Spleen (tissue), 11 donors: ENCODE results near the gene PHYH. TPM values are rescaled to one million over a fixed set of nuclear protein-coding genes. Genes with fewer than 3 reads are reported as not detected.
"Not testable (repeated sequence)": the region's sequence is repeated elsewhere in the genome, so short reads cannot be mapped to it uniquely, and the experiment has no call there.

Experiments
- DNase-seq: peaks from one replicate; pipeline ENCODE4 v3.0.0-alpha.2; 2020
- H3K27ac ChIP-seq, 8 donors: fragments of 200-600 bp; sonication (generic) in 7 of 8; 1 replicate in 4 of 8; 2 replicates in 4 of 8; pipeline versions ENCODE4 v1.5.0 to v1.8.0; 2016 to 2021; ENCODE audit warnings: inconsistent platforms in 4 of 8, mild to moderate bottlenecking in 4 of 8, moderate library complexity in 1 of 8
- H3K27me3 ChIP-seq, 7 donors: fragments of 200-600 bp; sonication (generic) in 6 of 7; replicated peaks in 1 of 7; 1 replicate in 4 of 7; 2 replicates in 3 of 7; pipeline versions ENCODE4 v1.5.0 to v1.8.0; 2016 to 2021; ENCODE audit warnings: inconsistent platforms in 3 of 7, mild to moderate bottlenecking in 1 of 7
- H3K36me3 ChIP-seq, 6 donors: fragments of 200-600 bp; sonication (generic) in 5 of 6; 1 replicate in 4 of 6; 2 replicates in 2 of 6; pipeline versions ENCODE4 v1.5.0 to v1.8.0; 2016 to 2021; ENCODE audit warnings: inconsistent platforms in 2 of 6
- H3K4me1 ChIP-seq, 6 donors: fragments of 200-600 bp; sonication (generic) in 5 of 6; 1 replicate in 3 of 6; 2 replicates in 3 of 6; pipeline versions ENCODE4 v1.5.0 to v1.8.0; 2016 to 2021; ENCODE audit warnings: inconsistent platforms in 3 of 6
- H3K4me3 ChIP-seq, 8 donors: fragments of 200-600 bp; sonication (generic) in 7 of 8; 1 replicate in 4 of 8; 2 replicates in 4 of 8; pipeline versions ENCODE4 v1.5.0 to v1.8.0; 2016 to 2021; ENCODE audit warnings: inconsistent platforms in 4 of 8, mild to moderate bottlenecking in 4 of 8, moderate library complexity in 2 of 8
- H3K9me3 ChIP-seq, 8 donors: fragments of 200-600 bp; sonication (generic) in 7 of 8; 1 replicate in 4 of 8; 2 replicates in 4 of 8; pipeline versions ENCODE4 v1.5.0 to v1.8.0; 2016 to 2021; ENCODE audit warnings: inconsistent platforms in 4 of 8
- POLR2A ChIP-seq, 3 donors: fragments of 450-650 bp; IDR thresholded peaks; one replicate each; pipeline ENCODE4 v1.5.1; 2017; ENCODE audit warnings: antibody characterized with exemption in 3 of 3, mild to moderate bottlenecking in 1 of 3
- POLR2AphosphoS5 ChIP-seq, 3 donors: sonication (generic); formaldehyde crosslinking; IDR thresholded peaks; one replicate each; pipeline ENCODE4 v1.5.1; 2017; ENCODE audit warnings: antibody characterized with exemption in 3 of 3
- WGBS, 5 donors: extraction: QIAGEN DNeasy Blood & Tissue Kit in 3 of 5; methylation state at CpG; one replicate each; pipeline versions ENCODE4 v1.1.5 to v1.1.7; 2013 to 2018; 5-methylcytosine and 5-hydroxymethylcytosine counted together
- intact Hi-C: fragments of 100-400 bp; cut with DNase I; formaldehyde crosslinking; loops from one replicate; pipeline ENCODE4 v1.15.0; 2023; ENCODE audit warnings: low total_unique reads
- polyA plus RNA-seq, 3 donors: library from polyadenylated mRNA; stranded (reverse); fragments of 200-250 nt; gene quantifications; one replicate each; pipeline ENCODE4 v1.2.1, GENCODE V29; 2013
- total RNA-seq, 7 donors: library from RNA; depleted of rRNA in 3 of 7; stranded (reverse); fragments of >200 nt in 3 of 7; fragmentation: NEBNext Ultra II Directional in 4 of 7; extraction: Animal tissue kit (Norgen Biotek cat#: 25700) in 4 of 7; gene quantifications; one replicate each; pipeline versions ENCODE4 v1.1.0 to v1.2.1, GENCODE V29; 2016 to 2021
- TF ChIP-seq, protein P1 (sequence below), 11 experiments: fragments of 200-600 bp in 7 of 11; fragments of 450-650 bp in 4 of 11; sonication (generic) in 4 of 11; IDR thresholded peaks in 8 of 11; conservative IDR thresholded peaks in 3 of 11; 1 replicate in 7 of 11; 2 replicates in 4 of 11; pipeline versions ENCODE4 v1.4.0 to v1.8.0; 2016 to 2021; ENCODE audit warnings: antibody characterized with exemption in 11 of 11, inconsistent platforms in 4 of 11, mild to moderate bottlenecking in 1 of 11
- donor health status: healthy with polysubstance abuse.
- donor health status: DM: no; HTN: no; CAD: no; lungs with moderate emphysema.
- donor health status: DM: no; HTN: no; CAD: no.
- donor health status: Bipolar disorder and iron deficiency.
- donor health status: healthy.
- donor health status: DM: no; HTN: no; CAD: no.
- donor health status: DM: yes; HTN: yes; CAD: no.

The PHYH gene
- total and polyA plus RNA-seq, 10 donors, result 9.8 to 30.5 (median 13.6) TPM

- TF ChIP-seq POLR2AphosphoS5 (IDR thresholded peaks at IDR 0.05) (no peak), POLR2A (IDR thresholded peaks at IDR 0.05) (no peak)
- TF ChIP-seq, protein P1, sequence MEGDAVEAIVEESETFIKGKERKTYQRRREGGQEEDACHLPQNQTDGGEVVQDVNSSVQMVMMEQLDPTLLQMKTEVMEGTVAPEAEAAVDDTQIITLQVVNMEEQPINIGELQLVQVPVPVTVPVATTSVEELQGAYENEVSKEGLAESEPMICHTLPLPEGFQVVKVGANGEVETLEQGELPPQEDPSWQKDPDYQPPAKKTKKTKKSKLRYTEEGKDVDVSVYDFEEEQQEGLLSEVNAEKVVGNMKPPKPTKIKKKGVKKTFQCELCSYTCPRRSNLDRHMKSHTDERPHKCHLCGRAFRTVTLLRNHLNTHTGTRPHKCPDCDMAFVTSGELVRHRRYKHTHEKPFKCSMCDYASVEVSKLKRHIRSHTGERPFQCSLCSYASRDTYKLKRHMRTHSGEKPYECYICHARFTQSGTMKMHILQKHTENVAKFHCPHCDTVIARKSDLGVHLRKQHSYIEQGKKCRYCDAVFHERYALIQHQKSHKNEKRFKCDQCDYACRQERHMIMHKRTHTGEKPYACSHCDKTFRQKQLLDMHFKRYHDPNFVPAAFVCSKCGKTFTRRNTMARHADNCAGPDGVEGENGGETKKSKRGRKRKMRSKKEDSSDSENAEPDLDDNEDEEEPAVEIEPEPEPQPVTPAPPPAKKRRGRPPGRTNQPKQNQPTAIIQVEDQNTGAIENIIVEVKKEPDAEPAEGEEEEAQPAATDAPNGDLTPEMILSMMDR (IDR thresholded peaks at IDR 0.05 in 8 of 11, conservative IDR thresholded peaks at IDR 0.05 in 3 of 11), result no peak
- 83 to 93% (median 91%) methylated on average over 4 of the region's 4 CpGs for WGBS, 5 donors
- no peaks in the 10 kb centered on the region for H3K9me3 ChIP-seq
- H3K4me3 ChIP-seq, result no peak overlapping the region
- H3K36me3 ChIP-seq, result no peaks in the 10 kb centered on the region
- no peak overlapping the region for H3K27ac ChIP-seq
- intact Hi-C loops, result no loop called here
- H3K4me1 ChIP-seq, result no peaks in the 10 kb centered on the region
- H3K27me3 ChIP-seq, result no peaks in the 10 kb centered on the region
- DNase-seq, result no peak
These were observed 46.1 kb downstream of the PHYH start for GRCh38 chr10:13253726-13254125.

DNA sequence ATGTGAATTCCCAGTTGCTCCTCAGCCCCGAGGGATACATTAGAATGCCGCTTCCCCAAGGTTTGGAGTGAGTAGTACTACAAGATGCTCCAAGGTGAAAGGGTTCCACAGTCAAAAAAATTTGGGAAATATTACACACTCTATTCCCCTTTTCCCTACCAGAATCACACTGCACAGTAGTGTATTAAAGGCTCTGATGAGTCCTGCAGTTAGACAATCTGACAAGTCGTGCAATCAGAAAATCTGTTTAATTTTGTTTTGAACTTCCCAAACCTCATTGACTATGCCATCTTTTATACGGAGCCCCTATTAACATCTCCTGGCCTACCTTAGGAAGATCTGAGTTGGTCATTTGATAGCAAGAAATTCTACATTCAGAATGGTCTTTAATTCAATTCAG lies 52.1 kb downstream of the PHYH start:
- Histone ChIP-seq H3K36me3 (no peaks in the 10 kb centered on the region), H3K27me3 (no peaks in the 10 kb centered on the region), H3K4me1 (no peaks in the 10 kb centered on the region), H3K4me3 (no peak overlapping the region), H3K27ac (no peak overlapping the region), H3K9me3 (no peaks in the 10 kb centered on the region)
- 85 to 94% (median 91%) methylated on average over 4 of the region's 4 CpGs for WGBS, 5 donors
- TF ChIP-seq POLR2AphosphoS5 (IDR thresholded peaks at IDR 0.05) (no peak), POLR2A (IDR thresholded peaks at IDR 0.05) (no peak)
- DNase-seq, result no peak
- intact Hi-C loops, result no loop called here

- Histone ChIP-seq H3K4me3 (no peak overlapping the region), H3K4me1 (no peaks in the 10 kb centered on the region), H3K27me3 (no peaks in the 10 kb centered on the region), H3K27ac (no peak overlapping the region), H3K36me3 (no peaks in the 10 kb centered on the region), H3K9me3 (no peaks in the 10 kb centered on the region)
- DNase-seq, result no peak
- intact Hi-C loops, result no loop called here
- no peak for TF ChIP-seq POLR2A (IDR thresholded peaks at IDR 0.05)
- TF ChIP-seq, protein P1 (IDR thresholded peaks at IDR 0.05 in 8 of 11, conservative IDR thresholded peaks at IDR 0.05 in 3 of 11), result no peak
- no peak for TF ChIP-seq POLR2AphosphoS5 (IDR thresholded peaks at IDR 0.05)
- 80 to 87% (median 86%) methylated on average over 9 of the region's 9 CpGs for WGBS, 5 donors
These were observed 52.6 kb downstream of the PHYH start for GRCh38 chr10:13247246-13247645.

DNA sequence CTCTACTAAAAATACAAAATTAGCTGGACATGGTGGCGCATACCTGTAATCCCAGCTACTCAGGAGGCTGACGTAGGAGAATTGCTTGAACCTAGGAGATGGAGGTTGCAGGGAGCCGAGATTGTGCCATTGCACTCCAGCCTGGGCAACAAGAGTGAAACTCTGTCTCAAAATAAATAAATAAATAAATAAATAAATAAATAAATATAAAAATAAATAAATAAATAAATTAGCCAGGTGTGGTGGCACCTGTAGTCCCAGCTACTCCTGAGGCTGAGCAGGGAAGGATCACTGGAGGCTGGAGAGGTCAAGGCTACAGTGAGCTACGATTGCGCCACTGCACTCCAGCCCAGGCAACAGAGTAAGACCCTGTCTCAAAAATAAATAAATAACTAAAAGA lies 57.6 kb downstream of the PHYH start:
- intact Hi-C loops, H3K27me3 ChIP-seq, H3K4me1 ChIP-seq, H3K9me3 ChIP-seq, H3K36me3 ChIP-seq, H3K27ac ChIP-seq, H3K4me3 ChIP-seq: not testable (repeated sequence)
- WGBS, 5 donors, result 84 to 97% (median 96%) methylated on average over 5 of the region's 5 CpGs
- peak; percentile 17 for DNase-seq

DNA sequence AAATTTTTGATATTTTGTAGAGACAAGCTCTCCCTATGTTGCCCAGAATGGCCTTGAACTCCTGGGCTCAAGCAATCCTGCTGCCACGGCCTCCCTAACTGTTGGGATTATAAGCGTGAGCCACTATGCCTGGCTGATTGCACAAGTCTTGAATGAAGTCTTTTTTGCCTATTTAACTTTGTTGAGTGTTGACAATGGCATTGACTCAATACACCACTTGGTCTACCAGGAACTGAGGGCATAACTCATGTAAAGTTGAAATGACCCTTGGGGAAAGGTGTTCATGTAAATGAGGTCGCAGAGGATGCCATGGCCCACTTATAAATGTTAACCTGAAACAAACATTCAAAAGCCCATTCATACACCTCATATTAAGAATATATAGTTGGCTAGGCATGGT lies 58.3 kb downstream of the PHYH start:
- intact Hi-C loops, result no loop called here

More for the DNA sequence above, 58.3 kb downstream of the PHYH start:
- 72 to 95% (median 88%) methylated on average over 3 of the region's 3 CpGs for WGBS, 5 donors
- Histone ChIP-seq H3K4me3 (no peak overlapping the region), H3K4me1 (no peaks in the 10 kb centered on the region), H3K36me3 (no peaks in the 10 kb centered on the region), H3K27me3 (no peaks in the 10 kb centered on the region), H3K9me3 (no peaks in the 10 kb centered on the region), H3K27ac (no peak overlapping the region)
- no peak for DNase-seq
- no peak for TF ChIP-seq POLR2AphosphoS5 (IDR thresholded peaks at IDR 0.05)
- TF ChIP-seq, protein P1 (IDR thresholded peaks at IDR 0.05 in 8 of 11, conservative IDR thresholded peaks at IDR 0.05 in 3 of 11), result no peak
- TF ChIP-seq POLR2A (IDR thresholded peaks at IDR 0.05), result no peak
